Central memory CD8-positive, alpha-beta T cell (primary cell): ENCODE results near the gene GPA33.

Experiments used
- ATAC-seq: fragments of 150-1000 bp; cut with Tn5 transposase; replicated peaks from 2 replicates; pipeline ENCODE4 v1.10.0; 2022; ENCODE audit warnings: mild to moderate bottlenecking, moderate FRiP score, moderate number of reproducible peaks; ENCODE audit not compliant: poor library complexity, severe bottlenecking; ENCODE audit errors: extremely low read depth
- DNase-seq, 2 donors: peaks; one replicate each; pipeline ENCODE4 v3.0.0; 2021; ENCODE audit warnings: low spot score in 2 of 2
- H3K27ac Mint-ChIP-seq: one replicate; pipeline ENCODE4 v1.8.0; 2022; ENCODE audit warnings: low read depth, mild to moderate bottlenecking, moderate library complexity, mixed read lengths
- H3K27me3 Mint-ChIP-seq: one replicate; pipeline ENCODE4 v1.8.0; 2022; ENCODE audit warnings: mixed read lengths
- H3K36me3 Mint-ChIP-seq: one replicate; pipeline ENCODE4 v1.8.0; 2022; ENCODE audit warnings: mild to moderate bottlenecking, moderate library complexity, mixed read lengths; ENCODE audit not compliant: insufficient read depth
- H3K4me1 Mint-ChIP-seq: one replicate; pipeline ENCODE4 v1.8.0; 2022; ENCODE audit warnings: mixed read lengths
- H3K4me3 Mint-ChIP-seq: one replicate; pipeline ENCODE4 v1.8.0; 2022; ENCODE audit warnings: mild to moderate bottlenecking, moderate library complexity, mixed read lengths
- H3K9me3 Mint-ChIP-seq: one replicate; pipeline ENCODE4 v1.8.0; 2022; ENCODE audit warnings: mixed read lengths

Gene GPA33

DNA sequence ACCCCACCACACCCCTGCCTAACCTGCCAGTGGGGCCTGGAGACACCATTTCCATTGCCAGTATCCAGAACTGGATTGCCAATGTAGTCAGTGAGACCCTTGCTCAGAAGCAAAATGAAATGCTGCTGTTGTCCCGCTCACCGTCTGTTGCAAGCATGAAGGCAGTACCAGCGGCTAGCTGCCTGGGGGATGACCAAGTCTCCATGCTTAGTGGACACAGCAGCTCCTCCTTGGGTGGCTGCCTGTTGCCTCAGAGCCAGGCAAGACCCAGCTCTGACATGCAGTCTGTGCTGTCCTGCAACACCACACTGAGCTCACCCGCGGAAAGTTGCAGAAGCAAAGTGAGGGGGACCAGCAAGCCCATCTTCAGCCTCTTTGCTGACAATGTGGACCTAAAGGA is 37.1 kb upstream of the GPA33 start:
- Mint-ChIP-seq H3K27me3 (peaks cover 69% of the 10 kb centered on the region), H3K4me1 (no peaks in the 10 kb centered on the region), H3K4me3 (no peak overlapping the region), H3K36me3 (no peaks in the 10 kb centered on the region), H3K27ac (no peak overlapping the region), H3K9me3 (no peaks in the 10 kb centered on the region)
- DNase-seq (no peak), ATAC-seq (no peak)

DNA sequence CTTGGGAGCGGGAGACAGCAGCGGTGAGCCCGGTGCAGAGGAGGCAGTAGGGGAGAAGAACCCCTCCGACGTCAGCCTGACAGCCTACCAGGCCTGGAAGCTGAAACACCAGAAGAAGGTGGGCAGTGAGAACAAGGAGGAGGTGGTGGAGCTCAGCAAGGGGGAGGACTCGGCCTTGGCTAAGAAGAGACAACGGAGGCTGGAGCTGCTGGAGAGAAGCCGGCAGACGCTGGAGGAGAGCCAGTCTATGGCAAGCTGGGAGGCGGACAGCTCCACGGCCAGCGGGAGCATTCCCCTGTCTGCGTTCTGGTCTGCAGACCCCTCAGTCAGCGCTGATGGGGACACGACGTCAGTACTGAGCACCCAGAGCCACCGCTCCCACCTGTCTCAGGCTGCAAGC is 36.6 kb upstream of the GPA33 start:
- Mint-ChIP-seq H3K27me3 (peaks cover 65% of the 10 kb centered on the region), H3K36me3 (no peaks in the 10 kb centered on the region), H3K9me3 (no peaks in the 10 kb centered on the region), H3K4me1 (no peaks in the 10 kb centered on the region), H3K4me3 (no peak overlapping the region), H3K27ac (no peak overlapping the region)
- DNase-seq (no peak), ATAC-seq (no peak)

DNA sequence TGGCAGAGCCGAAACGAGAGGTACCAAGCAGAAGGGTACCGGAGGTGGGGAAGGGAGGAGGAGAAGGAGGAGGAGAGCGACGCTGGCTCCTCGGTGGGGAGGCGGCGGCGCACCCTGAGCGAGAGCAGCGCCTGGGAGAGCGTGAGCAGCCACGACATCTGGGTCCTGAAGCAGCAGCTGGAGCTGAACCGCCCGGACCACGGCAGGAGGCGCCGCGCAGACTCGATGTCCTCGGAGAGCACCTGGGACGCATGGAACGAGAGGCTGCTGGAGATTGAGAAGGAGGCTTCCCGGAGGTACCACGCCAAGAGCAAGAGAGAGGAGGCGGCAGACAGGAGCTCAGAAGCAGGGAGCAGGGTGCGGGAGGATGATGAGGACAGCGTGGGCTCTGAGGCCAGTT is 36.1 kb upstream of the GPA33 start:
- Mint-ChIP-seq H3K4me1 (no peaks in the 10 kb centered on the region), H3K27me3 (peaks cover 60% of the 10 kb centered on the region), H3K27ac (no peak overlapping the region), H3K4me3 (no peak overlapping the region), H3K36me3 (no peaks in the 10 kb centered on the region), H3K9me3 (no peaks in the 10 kb centered on the region)
- ATAC-seq: no peak
- no peak for DNase-seq

DNA sequence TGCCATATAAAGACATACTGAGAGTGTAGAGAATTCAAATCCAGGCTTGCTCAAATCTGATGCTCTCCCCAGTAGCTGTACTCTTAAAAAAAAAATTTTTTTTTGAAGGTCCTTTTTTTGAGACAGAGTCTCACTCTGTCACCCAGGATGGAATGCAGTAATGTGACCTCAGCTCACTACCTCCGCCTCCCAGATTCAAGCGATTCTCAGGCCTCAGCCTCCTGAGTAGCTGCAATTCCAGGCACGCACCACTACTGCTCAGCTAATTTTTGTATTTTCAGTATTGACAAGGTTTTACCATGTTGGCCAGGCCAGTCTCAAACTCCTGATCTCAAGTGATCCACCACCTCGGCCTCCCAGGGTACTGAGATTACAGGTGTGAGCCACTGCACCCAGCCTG is 32.4 kb upstream of the GPA33 start:
- DNase-seq: no peak
- no peak for ATAC-seq
- Mint-ChIP-seq H3K4me3 (no peak overlapping the region), H3K4me1 (no peaks in the 10 kb centered on the region), H3K27me3 (peaks cover 39% of the 10 kb centered on the region), H3K27ac (no peak overlapping the region), H3K36me3 (no peaks in the 10 kb centered on the region), H3K9me3 (no peaks in the 10 kb centered on the region)

DNA sequence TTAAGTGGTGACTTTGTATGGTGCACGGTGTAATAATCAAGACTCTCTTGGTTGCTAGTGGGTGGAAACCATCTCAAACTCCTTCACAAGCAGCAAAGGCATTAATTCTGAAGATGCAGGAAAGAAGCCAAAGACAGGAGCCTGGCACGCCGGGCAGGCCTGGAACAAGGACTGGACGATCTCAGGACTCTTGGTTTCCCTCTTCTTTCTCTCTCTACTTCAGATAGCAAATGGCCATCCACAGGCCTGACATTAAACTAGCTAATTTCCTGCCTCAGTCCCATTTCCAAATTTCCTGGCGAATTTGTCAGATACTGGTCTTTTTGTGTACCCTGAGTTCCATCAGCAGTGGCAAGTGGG is 31.9 kb upstream of the GPA33 start:
- Mint-ChIP-seq H3K27me3 (peaks cover 34% of the 10 kb centered on the region), H3K4me1 (no peaks in the 10 kb centered on the region), H3K36me3 (no peaks in the 10 kb centered on the region), H3K4me3 (peak overlapping the region; percentile 78), H3K9me3 (no peaks in the 10 kb centered on the region), H3K27ac (no peak overlapping the region)
- ATAC-seq: no peak
- DNase-seq: no peak

DNA sequence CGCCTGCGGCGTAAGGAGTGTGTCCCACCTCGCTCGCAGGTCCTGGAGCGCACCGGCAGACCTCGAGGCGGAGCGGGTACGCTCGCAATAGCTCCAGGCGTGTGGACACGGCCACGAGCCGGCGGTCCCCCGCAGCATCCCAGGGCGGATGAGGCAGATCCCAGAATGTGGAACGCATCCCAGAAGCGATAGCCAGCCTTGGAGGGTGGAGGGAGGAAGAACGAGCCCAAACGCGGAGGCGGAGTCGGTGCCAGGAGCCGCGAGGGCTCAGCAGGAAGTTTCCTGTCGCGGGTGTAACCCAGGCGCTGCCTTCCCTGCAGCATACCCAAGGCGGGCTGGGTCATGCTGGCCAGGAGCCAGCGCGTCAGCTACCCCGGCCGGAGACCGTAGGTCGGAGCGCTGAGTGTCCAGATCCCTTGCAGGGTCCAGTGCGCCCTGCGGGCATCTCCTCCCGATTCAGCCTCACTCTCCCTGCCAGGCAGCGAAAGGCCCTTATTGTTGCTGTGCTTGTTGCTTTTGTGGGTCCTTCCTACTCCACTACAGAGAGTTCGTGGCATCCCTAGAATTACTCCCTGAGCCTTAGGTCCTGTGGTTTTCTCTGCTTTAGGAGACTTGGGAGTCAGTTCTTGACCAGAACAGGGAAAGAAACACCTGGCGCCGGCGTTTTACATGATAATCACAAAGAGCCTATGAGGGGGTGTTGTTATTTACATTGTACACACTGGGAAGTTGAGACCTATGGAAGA is 31.4 kb upstream of the GPA33 start:
- Mint-ChIP-seq H3K9me3 (no peaks in the 10 kb centered on the region), H3K27me3 (peaks cover 29% of the 10 kb centered on the region), H3K4me1 (no peaks in the 10 kb centered on the region), H3K27ac (no peak overlapping the region), H3K4me3 (peak overlapping the region; percentile 78), H3K36me3 (no peaks in the 10 kb centered on the region)
- ATAC-seq (no peak), DNase-seq (no peak)

DNA sequence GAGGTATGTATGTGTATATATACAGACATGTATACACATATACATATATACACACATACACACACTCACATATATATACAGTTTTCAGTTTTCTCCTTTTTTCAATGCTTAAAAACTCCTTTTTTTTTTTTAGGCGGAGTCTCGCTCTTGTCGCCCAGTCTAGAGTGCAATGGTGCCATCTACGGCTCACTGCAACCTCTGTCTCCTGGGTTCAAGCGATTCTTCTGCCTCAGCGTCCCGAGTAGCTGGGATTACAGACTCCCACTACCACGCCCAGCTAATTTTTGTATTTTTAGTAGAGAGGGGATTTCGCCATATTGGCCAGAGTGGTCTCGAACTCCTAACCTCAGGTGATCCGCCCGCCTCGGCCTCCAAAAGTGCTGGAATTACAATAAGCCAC is 30.7 kb upstream of the GPA33 start:
- H3K27ac Mint-ChIP-seq: no peak overlapping the region
- no peak for DNase-seq
- no peak for ATAC-seq
- peaks cover 22% of the 10 kb centered on the region for H3K27me3 Mint-ChIP-seq
- H3K4me1 Mint-ChIP-seq: no peaks in the 10 kb centered on the region
- H3K9me3 Mint-ChIP-seq: no peaks in the 10 kb centered on the region
- no peaks in the 10 kb centered on the region for H3K36me3 Mint-ChIP-seq
- H3K4me3 Mint-ChIP-seq: peak overlapping the region; percentile 78

DNA sequence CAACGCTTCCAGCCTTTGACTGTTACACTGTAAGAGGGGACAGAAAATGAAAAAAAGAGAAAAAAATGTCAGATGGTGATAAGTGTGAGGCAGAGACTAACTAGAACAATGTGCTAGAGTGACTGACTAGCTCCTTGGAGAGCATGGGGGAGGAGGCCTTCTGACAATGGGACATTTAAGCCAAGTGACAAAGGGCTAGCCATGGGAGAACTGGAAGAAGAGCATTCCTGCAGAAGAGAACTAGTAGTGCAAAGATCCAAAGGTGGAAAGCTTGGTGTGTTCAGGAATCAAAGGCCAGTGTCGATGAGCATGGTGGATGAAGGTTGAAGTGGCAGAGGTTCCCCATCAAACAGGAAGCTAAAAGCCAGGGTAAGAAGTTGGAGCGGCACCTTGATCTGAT is 29.5 kb upstream of the GPA33 start:
- H3K36me3 Mint-ChIP-seq: no peaks in the 10 kb centered on the region
- no peak overlapping the region for H3K27ac Mint-ChIP-seq
- ATAC-seq: no peak
- H3K9me3 Mint-ChIP-seq: no peaks in the 10 kb centered on the region
- no peak for DNase-seq
- no peak overlapping the region for H3K4me3 Mint-ChIP-seq
- no peaks in the 10 kb centered on the region for H3K4me1 Mint-ChIP-seq
- H3K27me3 Mint-ChIP-seq: peaks cover 27% of the 10 kb centered on the region

DNA sequence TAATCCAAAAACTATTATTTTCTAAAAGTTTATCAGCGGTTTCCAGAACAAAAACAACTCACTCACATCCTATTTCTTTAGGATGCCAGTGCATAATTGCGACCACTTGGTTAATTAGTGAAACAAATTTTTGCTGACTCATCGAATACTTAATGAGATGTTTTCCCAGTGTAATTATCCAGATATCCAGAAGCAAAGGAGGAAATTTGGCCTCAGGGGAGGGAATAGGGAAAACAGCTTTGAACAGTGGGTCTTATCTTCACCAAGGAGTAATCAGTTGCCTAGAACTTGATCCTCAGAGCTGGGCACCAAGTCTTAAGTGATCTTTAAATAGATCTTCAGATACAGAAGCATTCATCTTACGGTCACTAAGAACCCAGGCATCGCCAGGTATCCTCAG is 28.0 kb upstream of the GPA33 start:
- Mint-ChIP-seq H3K27ac (no peak overlapping the region), H3K4me1 (no peaks in the 10 kb centered on the region), H3K27me3 (peaks cover 27% of the 10 kb centered on the region), H3K9me3 (no peaks in the 10 kb centered on the region), H3K4me3 (no peak overlapping the region), H3K36me3 (peaks cover 2% of the 10 kb centered on the region)
- DNase-seq (no peak), ATAC-seq (no peak)

DNA sequence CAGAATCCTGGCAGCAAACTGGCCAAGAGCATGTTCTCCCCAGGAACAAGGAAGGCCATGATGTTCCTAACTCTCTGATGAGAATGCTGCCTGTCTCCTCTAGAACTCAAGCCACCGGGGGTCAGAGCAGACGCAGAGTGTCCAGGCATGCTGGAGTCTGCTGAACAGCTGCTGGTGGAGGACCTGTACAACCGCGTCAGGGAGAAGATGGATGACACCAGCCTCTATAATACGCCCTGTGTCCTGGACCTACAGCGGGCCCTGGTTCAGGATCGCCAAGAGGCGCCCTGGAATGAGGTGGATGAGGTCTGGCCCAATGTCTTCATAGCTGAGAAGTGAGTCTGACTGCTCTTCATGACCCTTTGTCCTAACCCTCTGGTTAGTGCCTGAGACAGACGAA is 27.0 kb upstream of the GPA33 start:
- Mint-ChIP-seq H3K9me3 (no peaks in the 10 kb centered on the region), H3K36me3 (peaks cover 2% of the 10 kb centered on the region), H3K4me3 (no peak overlapping the region), H3K27me3 (peaks cover 27% of the 10 kb centered on the region), H3K4me1 (no peaks in the 10 kb centered on the region), H3K27ac (no peak overlapping the region)
- DNase-seq (no peak), ATAC-seq (no peak)

DNA sequence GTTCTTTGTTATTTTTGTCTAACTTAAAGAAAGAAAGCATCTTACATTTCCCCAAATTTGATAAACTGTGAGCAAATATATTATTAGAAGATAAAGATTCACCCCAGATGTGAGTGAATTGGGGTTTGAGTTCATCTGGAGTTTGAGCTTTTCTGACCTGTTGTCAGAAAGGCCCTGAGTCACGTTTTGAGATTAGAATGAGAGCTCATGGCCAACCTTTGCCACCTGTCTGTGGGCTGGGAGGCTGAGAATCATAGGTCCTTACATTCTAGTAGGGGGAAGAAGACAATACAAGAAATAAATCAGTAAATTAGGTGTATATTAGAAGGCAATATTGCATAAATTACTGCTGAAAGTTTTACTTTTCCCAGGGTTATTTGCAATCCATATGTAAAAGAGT is 26.0 kb upstream of the GPA33 start:
- Mint-ChIP-seq H3K4me3 (no peak overlapping the region), H3K9me3 (no peaks in the 10 kb centered on the region), H3K36me3 (peaks cover 2% of the 10 kb centered on the region), H3K4me1 (no peaks in the 10 kb centered on the region), H3K27ac (no peak overlapping the region), H3K27me3 (peaks cover 27% of the 10 kb centered on the region)
- DNase-seq: no peak
- ATAC-seq: no peak

DNA sequence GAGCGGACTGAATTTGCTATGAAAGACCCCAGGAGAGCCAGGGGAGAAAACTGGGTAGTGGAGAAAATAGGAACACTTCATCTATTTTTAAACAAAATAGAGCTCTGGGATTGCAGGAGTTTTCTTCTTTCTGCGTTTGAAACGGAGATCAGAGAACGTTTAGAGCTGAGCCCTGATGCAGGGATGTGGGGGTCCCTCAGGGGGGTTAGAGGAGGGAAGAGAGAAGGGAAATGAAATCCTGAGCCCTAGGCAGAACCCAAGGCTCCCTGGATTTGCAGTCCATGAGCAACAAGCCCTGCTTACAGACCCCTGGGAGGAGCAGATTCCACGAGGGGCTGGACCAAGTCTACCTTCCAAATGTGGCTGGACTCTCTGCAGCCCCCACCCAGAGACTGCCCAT is 25.5 kb upstream of the GPA33 start:
- peaks cover 3% of the 10 kb centered on the region for H3K4me1 Mint-ChIP-seq
- peaks cover 27% of the 10 kb centered on the region for H3K27me3 Mint-ChIP-seq
- no peaks in the 10 kb centered on the region for H3K9me3 Mint-ChIP-seq
- H3K36me3 Mint-ChIP-seq: peaks cover 2% of the 10 kb centered on the region
- no peak overlapping the region for H3K4me3 Mint-ChIP-seq
- H3K27ac Mint-ChIP-seq: no peak overlapping the region
- DNase-seq (no peak), ATAC-seq (no peak)

DNA sequence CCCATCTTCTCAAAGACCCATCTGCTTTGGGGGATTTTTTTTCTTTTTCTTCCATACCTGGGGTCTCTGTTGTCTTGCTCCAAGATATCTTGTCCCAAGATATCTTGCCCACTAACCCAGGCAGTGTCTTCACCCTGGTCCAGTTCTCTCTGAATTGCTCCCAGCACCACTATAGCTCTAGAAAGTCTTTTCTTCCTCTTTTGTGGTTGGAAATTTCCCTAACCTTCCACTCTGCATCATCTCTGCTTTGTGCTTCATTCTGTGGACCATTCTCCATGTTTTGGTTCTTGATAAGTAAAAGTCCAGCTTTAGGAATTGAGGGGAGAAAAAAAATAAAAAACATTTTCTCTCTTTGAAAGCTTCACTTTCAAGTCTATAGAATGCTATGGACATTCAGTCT is 24.5 kb upstream of the GPA33 start:
- DNase-seq: no peak
- Mint-ChIP-seq H3K4me1 (peaks cover 13% of the 10 kb centered on the region), H3K27me3 (peaks cover 23% of the 10 kb centered on the region), H3K36me3 (peaks cover 2% of the 10 kb centered on the region), H3K9me3 (peaks cover 5% of the 10 kb centered on the region), H3K4me3 (no peak overlapping the region), H3K27ac (no peak overlapping the region)
- ATAC-seq: no peak
